GM13976 (cell line): ENCODE results near the gene TMEM181.
"Not testable (repeated sequence)": the region's sequence is repeated elsewhere in the genome, so short reads cannot be mapped to it uniquely, and the experiment has no call there.

ENCODE experiments used
- DNase-seq: peaks from one replicate; pipeline ENCODE4 v3.0.0; 2012; ENCODE audit warnings: low spot score
- CTCF ChIP-seq: IDR thresholded peaks from 2 replicates; pipeline ENCODE4 v1.5.1; 2012; ENCODE audit warnings: borderline replicate concordance, mild to moderate bottlenecking; ENCODE audit not compliant: insufficient read depth; ENCODE audit errors: extremely low read depth, missing control alignments, control extremely low read depth
- in situ Hi-C: fragments of 300-500 bp; cut with MboI; formaldehyde crosslinking; loops from one replicate; pipeline ENCODE4 v1.12.0; 2022; ENCODE audit warnings: low sequenced_read_pairs, mixed read lengths, inconsistent platforms; ENCODE audit not compliant: unreplicated experiment

TMEM181 gene

GRCh38 chr6:158517581-158517980, 42.3 kb upstream of the TMEM181 start:
- DNase-seq, result peak; percentile 69
- in situ Hi-C loops, result no loop called here
- TF ChIP-seq CTCF, result no peak

GRCh38 chr6:158518191-158519127, 41.4 kb upstream of the TMEM181 start:
- in situ Hi-C loops, result no loop called here
- DNase-seq, result peak; percentile 80
- peak; percentile 52 for TF ChIP-seq CTCF

- in situ Hi-C loops, result no loop called here
- TF ChIP-seq CTCF, result no peak
- no peak for DNase-seq
Measured at GRCh38 chr6:158519300-158519699, 40.6 kb upstream of the TMEM181 start.

DNA sequence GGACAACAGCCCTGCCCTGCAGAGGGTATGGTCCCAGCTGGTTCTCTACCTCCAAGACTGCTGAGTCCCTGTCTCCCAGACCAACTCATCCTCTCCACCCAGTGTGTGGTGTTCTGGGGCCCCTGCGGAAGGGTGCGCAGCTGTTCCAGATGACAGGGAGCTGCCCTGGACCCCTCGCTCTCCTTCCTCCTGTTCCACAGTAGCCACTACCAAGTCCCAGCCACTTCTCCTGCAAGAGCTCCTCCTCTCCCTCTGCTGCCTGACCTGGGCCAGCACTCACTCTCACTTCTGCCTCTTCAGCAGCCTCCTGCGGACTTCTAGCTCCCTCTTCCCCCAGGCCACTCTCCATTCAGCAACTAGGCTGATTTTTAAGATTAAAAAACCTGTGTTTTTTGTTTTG, 40.1 kb upstream of the TMEM181 start:
- TF ChIP-seq CTCF, result no peak
- in situ Hi-C loops, result no loop called here
- DNase-seq, result no peak

DNA sequence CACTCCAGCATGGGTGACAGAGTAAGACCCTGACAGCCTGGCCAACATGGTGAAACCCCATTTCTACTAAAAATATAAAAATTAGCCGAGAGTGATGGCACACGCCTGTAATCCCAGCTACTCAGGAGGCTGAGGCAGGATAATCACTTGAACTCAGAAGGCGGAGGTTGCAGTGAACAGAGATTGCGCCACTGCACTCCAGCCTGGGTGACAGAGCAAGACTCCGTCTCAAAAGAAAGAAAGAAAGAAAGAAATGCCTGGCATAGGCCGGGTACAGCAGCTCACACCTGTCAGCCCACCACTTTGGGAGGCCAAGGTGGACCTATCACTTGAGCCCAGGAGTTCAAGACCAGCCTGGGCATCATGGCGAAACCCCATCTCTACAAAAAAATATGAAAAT, 38.9 kb upstream of the TMEM181 start:
- DNase-seq, in situ Hi-C loops: not testable (repeated sequence)

DNA sequence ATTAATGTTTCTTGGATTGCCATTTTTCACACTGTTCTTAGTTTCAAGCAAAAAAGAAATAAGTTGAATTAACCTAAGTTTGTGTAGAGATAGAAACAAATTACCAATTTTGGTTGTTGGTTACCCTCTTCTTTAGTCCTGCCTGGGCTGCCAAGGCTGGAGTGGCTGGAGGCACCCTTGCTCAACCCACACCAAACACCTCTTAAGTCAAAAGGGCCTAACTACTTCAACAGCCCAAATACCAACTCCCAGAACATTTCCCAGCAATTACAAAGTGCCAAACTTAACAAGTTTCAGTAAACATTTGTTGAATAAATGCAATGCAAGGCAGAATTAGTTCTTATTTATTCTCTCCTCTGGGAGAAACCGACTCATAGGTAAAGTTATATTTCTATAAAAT, 38.1 kb upstream of the TMEM181 start:
- no peak for TF ChIP-seq CTCF
- DNase-seq, result no peak
- in situ Hi-C loops, result no loop called here

- no peak for TF ChIP-seq CTCF
- DNase-seq, result no peak
- in situ Hi-C loops, result no loop called here
Measured at GRCh38 chr6:158522616-158523015, 37.3 kb upstream of the TMEM181 start.
